MCF 10A (cell line): ENCODE measurements around the gene GJD2. TPM values are rescaled to one million over a fixed set of nuclear protein-coding genes. Genes with fewer than 3 reads are reported as not detected.

Source experiments
- BruUV-seq: library from RNA; stranded (reverse); fragments of 400-500 nt; replicated peaks from 2 replicates; lab custom pipeline; 2021; lab: Mats Ljungman, UMichigan
- CTCF ChIA-PET: fragments of 300-600 bp; sonication (Branson Sonifier 250); formaldehyde crosslinking; extraction: SDS; loops from one replicate; lab custom pipeline; 2021; ENCODE audit warnings: antibody characterized with exemption, inconsistent platforms; lab: Yijun Ruan, JAX
- POLR2A ChIA-PET: fragments of 300-600, 350-650 bp; sonication (Branson Sonifier 250); formaldehyde crosslinking; extraction: SDS; loops from one replicate; lab custom pipeline; 2020; ENCODE audit warnings: antibody characterized with exemption, inconsistent platforms; lab: Yijun Ruan, JAX
- DNase-seq: peaks from one replicate; pipeline ENCODE4 v3.0.0-alpha.2; 2018; ENCODE audit not compliant: unreplicated experiment
- H3K27ac Mint-ChIP-seq: one replicate; pipeline ENCODE4 v1.8.0; 2022; ENCODE audit warnings: mild to moderate bottlenecking, low read depth, mixed read lengths; ENCODE audit not compliant: unreplicated experiment
- H3K27me3 Mint-ChIP-seq: one replicate; pipeline ENCODE4 v1.8.0; 2022; ENCODE audit warnings: mixed read lengths; ENCODE audit not compliant: insufficient read depth, unreplicated experiment
- H3K36me3 Mint-ChIP-seq: one replicate; pipeline ENCODE4 v1.8.0; 2022; ENCODE audit warnings: mild to moderate bottlenecking, moderate library complexity, mixed read lengths; ENCODE audit not compliant: insufficient read depth, unreplicated experiment
- H3K4me1 Mint-ChIP-seq: one replicate; pipeline ENCODE4 v1.8.0; 2022; ENCODE audit warnings: mixed read lengths; ENCODE audit not compliant: insufficient read depth, unreplicated experiment
- H3K4me3 Mint-ChIP-seq: one replicate; pipeline ENCODE4 v1.8.0; 2022; ENCODE audit warnings: mild to moderate bottlenecking, moderate library complexity, mixed read lengths; ENCODE audit not compliant: unreplicated experiment
- H3K9me3 Mint-ChIP-seq: one replicate; pipeline ENCODE4 v1.8.0; 2022; ENCODE audit warnings: mixed read lengths; ENCODE audit not compliant: unreplicated experiment
- intact Hi-C: fragments of 100-400 bp; cut with micrococcal nuclease; formaldehyde crosslinking; loops from 2 replicates; pipeline ENCODE4 v1.14.1; 2022
- total RNA-seq: library from RNA; stranded (reverse); gene quantifications from 2 replicates; pipeline ENCODE4 v1.2.3, GENCODE V29; 2022
- TF ChIP-seq, protein P1 (sequence below): fragments of 200-600 bp; IDR thresholded peaks from one replicate; pipeline ENCODE4 v1.8.0; 2022; ENCODE audit warnings: antibody characterized with exemption, mild to moderate bottlenecking; ENCODE audit not compliant: unreplicated experiment

Gene GJD2
- total RNA-seq, 1 experiment from 2014 or later = not detected

DNA sequence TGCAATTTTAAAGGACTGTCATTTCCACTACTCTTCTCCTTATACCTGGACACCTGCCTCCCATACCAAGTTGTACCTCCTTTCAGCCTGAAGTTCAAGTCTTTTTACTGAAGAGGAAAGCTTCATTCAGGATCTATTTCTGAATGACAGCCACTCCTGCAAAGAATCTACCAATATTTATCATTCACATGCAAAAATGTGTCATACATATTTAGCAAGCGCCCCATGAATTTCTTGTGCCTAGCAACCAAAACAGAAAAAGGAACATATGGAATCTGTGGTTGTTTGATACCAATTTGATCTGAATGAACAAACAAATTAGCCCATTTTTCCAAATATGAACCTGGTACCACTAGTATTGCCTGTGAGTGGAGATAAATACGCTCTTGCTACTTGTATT lies 16.8 kb downstream of the GJD2 start:
- no peak overlapping the region for H3K4me3 Mint-ChIP-seq
- CTCF ChIA-PET = interaction anchor here (0.5 to 0.8 kb wide), 2 partner anchors 183 to 185 kb away, joined by 3 to 4 read pairs; no protein-coding TSS in a partner anchor
- BruUV-seq = no TSS peak
- H3K36me3 Mint-ChIP-seq = no peaks in the 10 kb centered on the region
- no peak for DNase-seq
- TF ChIP-seq, protein P1, sequence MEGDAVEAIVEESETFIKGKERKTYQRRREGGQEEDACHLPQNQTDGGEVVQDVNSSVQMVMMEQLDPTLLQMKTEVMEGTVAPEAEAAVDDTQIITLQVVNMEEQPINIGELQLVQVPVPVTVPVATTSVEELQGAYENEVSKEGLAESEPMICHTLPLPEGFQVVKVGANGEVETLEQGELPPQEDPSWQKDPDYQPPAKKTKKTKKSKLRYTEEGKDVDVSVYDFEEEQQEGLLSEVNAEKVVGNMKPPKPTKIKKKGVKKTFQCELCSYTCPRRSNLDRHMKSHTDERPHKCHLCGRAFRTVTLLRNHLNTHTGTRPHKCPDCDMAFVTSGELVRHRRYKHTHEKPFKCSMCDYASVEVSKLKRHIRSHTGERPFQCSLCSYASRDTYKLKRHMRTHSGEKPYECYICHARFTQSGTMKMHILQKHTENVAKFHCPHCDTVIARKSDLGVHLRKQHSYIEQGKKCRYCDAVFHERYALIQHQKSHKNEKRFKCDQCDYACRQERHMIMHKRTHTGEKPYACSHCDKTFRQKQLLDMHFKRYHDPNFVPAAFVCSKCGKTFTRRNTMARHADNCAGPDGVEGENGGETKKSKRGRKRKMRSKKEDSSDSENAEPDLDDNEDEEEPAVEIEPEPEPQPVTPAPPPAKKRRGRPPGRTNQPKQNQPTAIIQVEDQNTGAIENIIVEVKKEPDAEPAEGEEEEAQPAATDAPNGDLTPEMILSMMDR = no peak
- POLR2A ChIA-PET = interaction anchor here (0.6 kb wide), 1 partner anchor 38 kb away, joined by 3 read pairs; no protein-coding TSS in a partner anchor
- peaks cover 65% of the 10 kb centered on the region for H3K27me3 Mint-ChIP-seq
- H3K27ac Mint-ChIP-seq = no peak overlapping the region
- H3K9me3 Mint-ChIP-seq = no peaks in the 10 kb centered on the region
- H3K4me1 Mint-ChIP-seq = no peaks in the 10 kb centered on the region
- intact Hi-C loops = no loop called here

DNA sequence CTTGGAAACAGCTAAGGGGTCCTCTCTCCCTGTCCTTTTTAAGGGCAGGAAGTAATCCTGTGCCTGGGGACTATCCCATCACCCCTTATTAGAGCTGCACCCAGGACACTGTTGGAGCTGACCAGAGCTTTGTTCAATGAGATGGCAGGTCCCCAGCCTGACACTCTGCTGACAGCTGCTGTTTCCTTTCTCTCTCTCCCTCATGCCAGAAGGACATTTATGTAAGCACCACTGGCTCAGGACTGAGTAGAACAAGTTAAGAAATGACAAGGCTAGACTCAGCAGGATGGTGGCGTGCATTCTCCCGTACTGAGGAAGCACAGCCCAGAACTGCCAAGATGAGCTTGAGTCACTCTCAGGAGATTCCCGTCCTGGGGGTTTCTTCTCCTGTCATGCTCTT lies 17.3 kb downstream of the GJD2 start:
- TF ChIP-seq, protein P1 = no peak
- ChIA-PET CTCF (interaction anchor here (0.5 to 0.8 kb wide), 2 partner anchors 183 to 185 kb away, joined by 3 to 4 read pairs; no protein-coding TSS in a partner anchor), POLR2A (interaction anchor here (0.6 kb wide), 2 partner anchors 37 to 571 kb away, joined by 3 read pairs; no protein-coding TSS in a partner anchor)
- no TSS peak for BruUV-seq
- intact Hi-C loops = no loop called here
- Mint-ChIP-seq H3K4me3 (no peak overlapping the region), H3K4me1 (peaks cover 2% of the 10 kb centered on the region), H3K9me3 (no peaks in the 10 kb centered on the region), H3K36me3 (no peaks in the 10 kb centered on the region), H3K27me3 (peaks cover 61% of the 10 kb centered on the region), H3K27ac (no peak overlapping the region)
- peak; percentile 11 for DNase-seq

DNA sequence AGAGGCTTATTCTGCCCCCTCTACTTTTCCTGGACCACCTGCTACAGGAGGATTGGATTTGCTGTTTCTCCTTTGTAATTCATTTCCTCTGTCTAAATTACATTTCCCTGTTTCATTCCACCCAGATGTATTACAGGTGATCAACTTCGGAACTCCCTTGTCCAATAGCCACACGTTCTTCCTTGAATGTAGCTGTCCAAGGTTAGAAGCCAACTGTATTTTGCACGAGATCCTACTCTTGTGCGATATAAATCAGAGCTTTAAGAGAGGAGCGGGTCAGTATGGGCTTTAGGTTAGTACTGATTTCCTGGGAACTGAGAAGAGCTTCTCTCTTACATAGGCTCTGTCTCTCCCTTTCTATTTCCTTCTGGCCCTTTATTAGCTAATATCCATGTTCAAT lies 20.5 kb downstream of the GJD2 start:
- Mint-ChIP-seq H3K27ac (no peak overlapping the region), H3K4me3 (no peak overlapping the region), H3K27me3 (peaks cover 40% of the 10 kb centered on the region), H3K4me1 (peaks cover 7% of the 10 kb centered on the region), H3K9me3 (no peaks in the 10 kb centered on the region), H3K36me3 (no peaks in the 10 kb centered on the region)
- no peak for DNase-seq
- no TSS peak for BruUV-seq
- TF ChIP-seq, protein P1 = no peak
- ChIA-PET CTCF (no interaction called here), POLR2A (no interaction called here)
- intact Hi-C loops = no loop called here

DNA sequence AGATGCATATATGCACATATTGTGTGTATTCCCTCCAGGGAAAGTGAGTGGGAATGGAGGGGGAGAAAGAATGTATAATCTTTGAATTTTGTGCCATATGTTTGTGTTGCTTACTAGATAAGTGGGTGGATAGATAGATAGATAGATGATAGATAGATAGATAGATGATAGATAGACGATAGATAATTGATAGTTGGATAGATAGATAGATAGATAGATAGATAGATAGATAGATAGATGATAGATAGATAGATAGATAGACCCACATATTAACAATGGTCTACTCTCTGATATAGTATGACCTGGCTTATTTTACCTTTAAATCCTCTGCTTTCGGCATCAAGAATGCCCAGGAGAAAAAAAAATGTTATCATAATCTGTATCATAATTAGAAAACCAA lies 21.2 kb downstream of the GJD2 start:
- intact Hi-C loops = no loop called here
- H3K27me3 Mint-ChIP-seq = peaks cover 33% of the 10 kb centered on the region
- no peaks in the 10 kb centered on the region for H3K36me3 Mint-ChIP-seq
- ChIA-PET POLR2A (no interaction called here), CTCF (no interaction called here)
- BruUV-seq = no TSS peak
- no peak overlapping the region for H3K27ac Mint-ChIP-seq
- H3K4me3 Mint-ChIP-seq = no peak overlapping the region
- no peak for DNase-seq
- TF ChIP-seq, protein P1 = no peak
- H3K4me1 Mint-ChIP-seq = peaks cover 7% of the 10 kb centered on the region
- no peaks in the 10 kb centered on the region for H3K9me3 Mint-ChIP-seq
